Ovary (tissue), 9 donors: ENCODE results near the gene MRPL38. TPM values are rescaled to one million over a fixed set of nuclear protein-coding genes. Genes with fewer than 3 reads are reported as not detected.

ENCODE experiments used
- DNase-seq, 5 donors: peaks; one replicate each; pipeline ENCODE4 v3.0.0-alpha.2; 2019 to 2020
- H3K27ac ChIP-seq, 2 donors: fragments of 200-600 bp; one replicate each; pipeline versions ENCODE4 v1.5.1 to v1.8.0; 2019 to 2022
- H3K27me3 ChIP-seq: fragments of 200-600 bp; one replicate; pipeline ENCODE4 v1.8.0; 2022
- H3K36me3 ChIP-seq: fragments of 200-600 bp; sonication (generic); one replicate; pipeline ENCODE4 v1.5.1; 2019
- H3K4me1 ChIP-seq: one replicate; pipeline ENCODE4 v1.8.1; 2013; ENCODE audit warnings: mild to moderate bottlenecking, moderate library complexity; ENCODE audit not compliant: insufficient read depth
- H3K4me3 ChIP-seq: fragments of 200-600 bp; sonication (generic); one replicate; pipeline ENCODE4 v1.5.1; 2017
- H3K9me3 ChIP-seq, 2 donors: fragments of 200-600 bp in 1 of 2; sonication (generic) in 1 of 2; one replicate each; pipeline versions ENCODE4 v1.5.1 to v1.8.1; 2013 to 2019; ENCODE audit warnings: mild to moderate bottlenecking in 1 of 2, moderate library complexity in 1 of 2
- EP300 ChIP-seq: sonication (generic); formaldehyde crosslinking; IDR thresholded peaks from one replicate; pipeline ENCODE4 v1.6.1; 2017; ENCODE audit warnings: antibody characterized with exemption
- POLR2A ChIP-seq: fragments of 450-650 bp; IDR thresholded peaks from one replicate; pipeline ENCODE4 v1.6.1; 2017; ENCODE audit warnings: antibody characterized with exemption, mild to moderate bottlenecking, moderate library complexity
- WGBS, 3 donors: extraction: QIAGEN DNeasy Blood & Tissue Kit in 1 of 3; methylation state at CpG; one replicate each; pipeline versions ENCODE4 v1.1.5 to v1.1.7; 2013 to 2017; 5-methylcytosine and 5-hydroxymethylcytosine counted together
- intact Hi-C, 4 donors: fragments of 100-400 bp; cut with DNase I; formaldehyde crosslinking; loops; one replicate each; pipeline versions ENCODE4 v1.11.0 to v1.15.1; 2022 to 2023
- polyA plus RNA-seq, 2 donors: library from polyadenylated mRNA; stranded (reverse); fragments of 200-250 nt in 1 of 2; fragments of 350-450 nt in 1 of 2; fragmentation: Illumina TruSeq in 1 of 2; extraction: RNeasy Lipid Tissue Mini Kit (QIAGEN cat#74804) in 1 of 2; gene quantifications; one replicate each; pipeline ENCODE4 v1.2.3, GENCODE V29; 2013 to 2014
- total RNA-seq, 7 donors: library from RNA; depleted of rRNA in 2 of 7; stranded (reverse); fragments of >200 nt in 2 of 7; fragmentation: NEBNext Ultra II Directional in 3 of 7; extraction: Animal tissue kit (Norgen Biotek cat#: 25700) in 3 of 7; gene quantifications; one replicate each; pipeline versions ENCODE4 v1.1.0 to v1.2.4, GENCODE V29; 2016 to 2023
- TF ChIP-seq, protein P1 (sequence below), 3 donors: fragments of 450-650 bp in 2 of 3; fragments of 200-600 bp in 1 of 3; IDR thresholded peaks; one replicate each; pipeline versions ENCODE4 v1.5.1 to v1.8.0; 2016 to 2022; ENCODE audit warnings: antibody characterized with exemption in 3 of 3, mild to moderate bottlenecking in 1 of 3
- donor health status: DM: no; HTN: no; CAD: no; lungs with moderate emphysema.
- donor health status: DM: no; HTN: no; CAD: no.
- donor health status: Bipolar disorder and iron deficiency.
- donor health status: DM: yes; HTN: yes; CAD: no.
- donor health status: DM: no; HTN: no; CAD: no.
- donor health status: DM: yes; HTN: yes; CAD: no.

MRPL38 gene
- total and polyA plus RNA-seq, 9 donors = 14.5 to 93.0 (median 57.6) TPM

DNA sequence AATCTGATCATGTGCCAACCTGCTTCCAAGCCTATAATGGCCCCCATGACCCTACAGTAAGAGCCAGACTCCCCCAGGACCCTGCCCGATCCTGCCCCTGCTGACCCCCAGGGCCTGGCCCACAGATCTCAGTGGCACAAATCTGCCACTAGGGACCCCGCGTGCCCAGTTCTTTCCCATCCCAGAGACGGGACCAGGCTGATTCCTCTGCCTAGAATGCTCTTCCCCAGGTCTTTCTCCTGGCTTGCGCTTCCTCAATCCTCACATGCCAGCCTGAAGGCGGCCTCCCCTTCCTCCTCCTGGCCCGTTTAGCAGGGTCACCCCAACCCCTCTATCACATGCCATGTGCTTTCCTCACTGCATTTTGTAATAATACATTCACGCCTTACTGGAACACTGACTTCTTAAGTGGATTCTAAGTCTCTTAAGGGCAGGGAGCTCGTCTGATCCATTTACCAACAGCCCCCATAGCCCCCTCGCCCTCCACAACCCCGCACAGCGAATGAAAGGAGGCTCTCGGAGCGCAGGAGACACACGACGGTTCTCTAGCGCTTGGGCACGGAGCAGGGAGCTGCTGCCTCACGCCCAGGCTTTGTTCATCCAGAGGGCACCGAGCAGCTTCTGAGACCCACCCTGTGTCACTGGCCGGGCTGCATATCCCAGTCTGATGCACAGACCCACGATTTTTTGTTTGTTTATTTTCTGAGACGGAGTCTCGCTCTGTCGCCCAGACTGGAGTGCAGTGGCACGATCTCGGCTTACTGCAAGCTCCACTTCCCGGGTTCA is 9.1 kb downstream of the MRPL38 start:
- H3K4me3 ChIP-seq = peak overlapping the region; percentile 63
- intact Hi-C loops = loop anchor here in 1 of 4 donors (5.0 kb wide), 1 partner anchor 38 kb away; the partner anchor contains the start of gene WBP2
- no peaks in the 10 kb centered on the region for H3K36me3 ChIP-seq
- peaks cover 8% of the 10 kb centered on the region for H3K4me1 ChIP-seq
- no peak for TF ChIP-seq POLR2A
- TF ChIP-seq, protein P1, sequence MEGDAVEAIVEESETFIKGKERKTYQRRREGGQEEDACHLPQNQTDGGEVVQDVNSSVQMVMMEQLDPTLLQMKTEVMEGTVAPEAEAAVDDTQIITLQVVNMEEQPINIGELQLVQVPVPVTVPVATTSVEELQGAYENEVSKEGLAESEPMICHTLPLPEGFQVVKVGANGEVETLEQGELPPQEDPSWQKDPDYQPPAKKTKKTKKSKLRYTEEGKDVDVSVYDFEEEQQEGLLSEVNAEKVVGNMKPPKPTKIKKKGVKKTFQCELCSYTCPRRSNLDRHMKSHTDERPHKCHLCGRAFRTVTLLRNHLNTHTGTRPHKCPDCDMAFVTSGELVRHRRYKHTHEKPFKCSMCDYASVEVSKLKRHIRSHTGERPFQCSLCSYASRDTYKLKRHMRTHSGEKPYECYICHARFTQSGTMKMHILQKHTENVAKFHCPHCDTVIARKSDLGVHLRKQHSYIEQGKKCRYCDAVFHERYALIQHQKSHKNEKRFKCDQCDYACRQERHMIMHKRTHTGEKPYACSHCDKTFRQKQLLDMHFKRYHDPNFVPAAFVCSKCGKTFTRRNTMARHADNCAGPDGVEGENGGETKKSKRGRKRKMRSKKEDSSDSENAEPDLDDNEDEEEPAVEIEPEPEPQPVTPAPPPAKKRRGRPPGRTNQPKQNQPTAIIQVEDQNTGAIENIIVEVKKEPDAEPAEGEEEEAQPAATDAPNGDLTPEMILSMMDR (IDR thresholded peaks at IDR 0.05) = peak in 2 of 3 donors; percentile 18 to 29
- TF ChIP-seq EP300 = no peak
- H3K9me3 ChIP-seq = no peaks in the 10 kb centered on the region
- H3K27me3 ChIP-seq = no peaks in the 10 kb centered on the region
- DNase-seq = peak in 2 of 5 donors; percentile 38 to 46
- 20 to 24% (median 22%) methylated on average over 28 of the region's 28 CpGs for WGBS, 3 donors
- peak overlapping the region; percentile 85 to 95 for H3K27ac ChIP-seq

DNA sequence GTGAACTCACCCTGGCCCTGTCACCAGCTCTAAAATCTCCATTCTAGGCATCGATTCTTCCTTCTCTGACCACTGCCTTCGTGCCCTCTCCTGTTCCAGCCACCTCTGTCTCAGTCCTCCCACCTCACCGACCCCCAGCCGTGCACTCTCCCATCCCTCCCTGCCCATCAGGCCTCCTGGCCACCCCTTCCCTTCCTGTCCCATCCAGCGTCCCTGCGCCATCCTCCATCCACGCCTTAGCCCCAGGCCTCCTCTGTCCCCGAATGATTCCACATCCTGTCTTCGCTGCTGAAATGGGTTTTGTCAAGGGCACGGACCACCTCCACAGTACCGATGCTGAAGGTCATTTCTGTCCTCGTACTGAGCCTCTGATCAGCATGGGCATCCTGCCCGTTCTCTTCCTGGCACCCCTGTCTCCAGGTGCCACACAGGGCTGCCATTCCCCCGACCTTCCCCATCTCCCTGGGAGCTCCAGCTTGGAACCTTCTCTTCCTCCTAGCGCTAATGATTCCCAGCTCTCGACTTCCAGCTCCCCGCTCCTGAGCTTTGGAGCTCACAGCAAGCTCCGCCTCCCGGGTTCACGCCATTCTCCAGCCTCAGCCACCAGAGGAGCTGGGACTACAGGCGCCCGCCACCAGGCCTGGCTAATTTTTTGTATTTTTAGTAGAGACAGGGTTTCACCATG is 10.5 kb downstream of the MRPL38 start:
- no peak for TF ChIP-seq EP300
- TF ChIP-seq, protein P1 (IDR thresholded peaks at IDR 0.05) = no peak
- TF ChIP-seq POLR2A = no peak
- intact Hi-C loops = no loop called here
- Histone ChIP-seq H3K9me3 (no peaks in the 10 kb centered on the region), H3K27me3 (no peaks in the 10 kb centered on the region), H3K4me1 (peaks cover 8% of the 10 kb centered on the region), H3K36me3 (no peaks in the 10 kb centered on the region), H3K4me3 (no peak overlapping the region), H3K27ac (no peak overlapping the region)
- peak in 1 of 5 donors; percentile 34 for DNase-seq
- 61 to 75% (median 74%) methylated on average over 22 of the region's 22 CpGs for WGBS, 3 donors

DNA sequence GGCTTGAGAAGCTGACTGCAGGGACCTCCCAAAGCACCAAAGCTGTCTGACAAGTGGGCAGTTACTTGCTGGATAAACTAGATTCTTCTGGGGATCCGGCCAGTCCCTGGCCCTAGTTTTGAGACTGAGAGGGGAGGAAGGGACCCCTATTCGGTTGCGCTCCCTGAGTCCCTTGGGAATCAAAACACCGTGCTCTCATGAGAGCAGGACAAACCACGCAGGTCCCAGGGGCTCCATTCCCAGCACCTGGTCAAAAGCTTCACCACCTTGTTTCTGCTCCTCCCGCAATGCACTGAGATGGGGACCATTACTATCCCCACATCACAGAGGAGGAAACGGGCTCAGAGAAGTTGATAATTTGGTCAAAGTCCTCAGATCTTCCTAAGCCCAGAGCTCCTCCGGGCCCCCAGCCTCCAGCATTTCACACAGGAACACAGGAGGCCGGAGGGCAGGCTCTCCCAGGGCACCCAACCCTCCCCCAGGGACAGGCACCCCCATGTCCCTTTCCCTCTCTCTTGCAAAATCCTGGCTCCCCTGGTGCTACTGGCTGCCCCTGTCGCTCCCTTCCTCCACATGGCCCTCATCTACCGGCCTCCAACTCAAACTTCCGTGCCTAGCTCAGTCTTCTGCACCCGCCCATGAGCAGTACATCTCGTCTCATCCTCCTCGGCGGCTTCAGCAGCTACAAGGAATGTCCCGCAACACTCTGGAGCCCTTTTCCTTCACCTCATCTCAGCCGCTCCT is 11.2 kb downstream of the MRPL38 start:
- Histone ChIP-seq H3K27me3 (no peaks in the 10 kb centered on the region), H3K4me1 (peaks cover 8% of the 10 kb centered on the region), H3K27ac (no peak overlapping the region), H3K9me3 (no peaks in the 10 kb centered on the region), H3K4me3 (no peak overlapping the region), H3K36me3 (no peaks in the 10 kb centered on the region)
- TF ChIP-seq EP300 (no peak), POLR2A (no peak)
- TF ChIP-seq, protein P1 (IDR thresholded peaks at IDR 0.05) = no peak
- WGBS, 3 donors = 88 to 91% (median 89%) methylated on average over 18 of the region's 18 CpGs
- intact Hi-C loops = no loop called here
- DNase-seq = peak in 1 of 5 donors; percentile 16

DNA sequence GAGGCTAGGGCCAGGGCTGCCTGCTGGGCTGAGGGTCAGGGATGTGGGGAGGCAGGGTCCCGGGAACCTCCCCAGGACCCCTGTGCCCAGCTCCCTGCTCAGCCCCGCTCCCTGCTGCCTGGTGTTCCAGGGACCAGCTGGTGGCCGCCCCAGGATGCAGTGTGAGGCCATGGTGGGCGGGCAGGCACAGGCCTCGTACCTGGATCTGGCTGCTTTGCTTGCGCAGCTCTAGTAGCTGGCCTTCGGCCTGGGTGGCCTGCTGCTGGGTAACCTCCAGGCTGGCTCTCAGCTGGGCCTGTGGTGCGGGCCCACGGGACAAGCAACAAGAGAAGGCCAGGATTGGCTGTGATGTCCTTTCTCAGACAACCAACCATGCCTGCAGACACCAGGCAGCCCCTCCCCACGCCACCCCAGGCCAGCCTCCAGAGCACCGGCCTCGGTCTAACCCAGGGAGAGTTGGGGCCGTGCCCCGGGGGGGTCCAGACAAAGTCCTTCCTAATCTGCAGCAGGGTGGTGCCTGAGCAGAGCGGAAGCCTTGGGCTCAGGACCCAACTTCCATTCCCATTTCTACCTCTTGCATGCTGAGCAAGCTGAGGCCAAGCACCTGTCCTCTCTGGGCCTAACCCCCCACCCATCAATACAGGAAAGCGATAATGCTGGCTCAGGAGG is 12.0 kb downstream of the MRPL38 start:
- 84 to 95% (median 86%) methylated on average over 13 to 16 of the region's 16 CpGs for WGBS, 3 donors
- no peak for TF ChIP-seq POLR2A
- no peak for TF ChIP-seq EP300
- TF ChIP-seq, protein P1 (IDR thresholded peaks at IDR 0.05) = no peak
- intact Hi-C loops = no loop called here
- Histone ChIP-seq H3K4me3 (no peak overlapping the region), H3K9me3 (no peaks in the 10 kb centered on the region), H3K27ac (no peak overlapping the region), H3K27me3 (no peaks in the 10 kb centered on the region), H3K4me1 (peaks cover 8% of the 10 kb centered on the region), H3K36me3 (no peaks in the 10 kb centered on the region)
- DNase-seq = peak in 2 of 5 donors; percentile 28 to 42
